Subcutaneous adipose tissue (tissue), 4 donors: ENCODE results near the gene FAM219A. TPM values are rescaled to one million over a fixed set of nuclear protein-coding genes. Genes with fewer than 3 reads are reported as not detected.

ENCODE experiments used
- small RNA-seq: library from RNA; depleted of rRNA; stranded (forward); fragments of <200 nt; gene quantifications from one replicate; pipeline ENCODE3, GENCODE V24; 2016
- total RNA-seq, 4 donors: library from RNA; depleted of rRNA; stranded (reverse); fragments of >200 nt; gene quantifications; one replicate each; pipeline ENCODE4 v1.1.0, GENCODE V29; 2016
- TF ChIP-seq, protein P1 (sequence below): fragments of 450-650 bp; IDR thresholded peaks from one replicate; pipeline ENCODE4 v1.5.1; 2016; ENCODE audit warnings: low read depth, mild to moderate bottlenecking, control low read depth, antibody characterized with exemption, moderate library complexity

Gene FAM219A
- total RNA-seq, 4 donors from 2014 or later: 5.1 to 13.9 (median 7.9) TPM

DNA sequence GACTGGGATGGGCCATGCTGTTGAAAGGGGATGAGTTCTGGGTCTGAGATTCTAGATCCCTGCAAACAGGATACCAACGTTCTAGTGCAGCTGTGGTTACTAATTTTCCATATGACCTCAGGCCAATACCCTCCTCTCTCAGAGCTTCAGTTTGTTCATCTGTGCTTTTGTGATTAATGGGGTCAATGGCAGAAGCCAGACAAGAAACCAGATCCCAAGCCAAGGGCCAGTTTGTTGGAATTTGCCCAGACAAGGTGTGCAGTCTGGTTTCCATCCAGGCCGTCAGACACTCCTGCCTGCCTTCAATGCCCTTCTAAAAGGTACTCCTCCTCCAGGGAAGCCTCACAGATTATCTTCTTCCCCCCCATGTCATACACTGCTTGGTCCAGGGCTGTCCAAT lies 93.1 kb downstream of the FAM219A start:
- TF ChIP-seq, protein P1, sequence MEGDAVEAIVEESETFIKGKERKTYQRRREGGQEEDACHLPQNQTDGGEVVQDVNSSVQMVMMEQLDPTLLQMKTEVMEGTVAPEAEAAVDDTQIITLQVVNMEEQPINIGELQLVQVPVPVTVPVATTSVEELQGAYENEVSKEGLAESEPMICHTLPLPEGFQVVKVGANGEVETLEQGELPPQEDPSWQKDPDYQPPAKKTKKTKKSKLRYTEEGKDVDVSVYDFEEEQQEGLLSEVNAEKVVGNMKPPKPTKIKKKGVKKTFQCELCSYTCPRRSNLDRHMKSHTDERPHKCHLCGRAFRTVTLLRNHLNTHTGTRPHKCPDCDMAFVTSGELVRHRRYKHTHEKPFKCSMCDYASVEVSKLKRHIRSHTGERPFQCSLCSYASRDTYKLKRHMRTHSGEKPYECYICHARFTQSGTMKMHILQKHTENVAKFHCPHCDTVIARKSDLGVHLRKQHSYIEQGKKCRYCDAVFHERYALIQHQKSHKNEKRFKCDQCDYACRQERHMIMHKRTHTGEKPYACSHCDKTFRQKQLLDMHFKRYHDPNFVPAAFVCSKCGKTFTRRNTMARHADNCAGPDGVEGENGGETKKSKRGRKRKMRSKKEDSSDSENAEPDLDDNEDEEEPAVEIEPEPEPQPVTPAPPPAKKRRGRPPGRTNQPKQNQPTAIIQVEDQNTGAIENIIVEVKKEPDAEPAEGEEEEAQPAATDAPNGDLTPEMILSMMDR: no peak

DNA sequence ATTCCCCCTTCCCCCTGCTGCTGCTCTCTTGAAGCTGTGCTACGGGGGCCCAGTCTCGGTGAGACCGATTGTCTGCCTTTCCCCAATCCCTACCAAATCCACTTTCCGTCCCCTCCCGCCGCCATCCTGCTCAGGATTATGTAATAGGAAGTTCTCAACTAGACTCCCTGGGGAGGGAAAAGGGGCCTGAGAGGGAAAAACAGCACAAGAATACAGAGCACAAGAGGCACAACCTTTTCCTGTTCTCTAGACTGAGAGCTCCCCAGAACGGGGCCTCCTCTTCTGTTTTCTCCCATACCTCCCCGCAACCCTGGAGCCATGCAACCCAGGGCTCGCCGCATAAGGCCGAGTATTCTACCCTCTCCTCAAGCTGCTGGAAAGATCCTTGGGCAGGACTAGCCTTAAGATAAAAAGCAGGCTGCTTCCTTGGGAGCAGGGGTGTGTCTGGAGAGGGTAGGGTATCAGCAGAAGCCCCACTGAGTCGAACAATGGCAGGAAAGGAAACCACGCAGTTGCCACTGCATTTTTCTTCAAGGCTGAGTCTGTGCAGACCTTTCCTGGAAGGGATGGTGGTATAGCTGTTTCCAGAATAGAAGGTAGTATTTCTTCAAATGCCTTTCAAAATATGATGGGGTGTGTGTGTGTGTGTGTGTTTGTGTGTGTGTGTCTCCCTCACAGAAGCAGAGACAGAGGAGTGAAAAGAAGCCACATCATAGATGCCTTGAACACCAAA lies 94.6 kb downstream of the FAM219A start:
- TF ChIP-seq, protein P1: no peak

DNA sequence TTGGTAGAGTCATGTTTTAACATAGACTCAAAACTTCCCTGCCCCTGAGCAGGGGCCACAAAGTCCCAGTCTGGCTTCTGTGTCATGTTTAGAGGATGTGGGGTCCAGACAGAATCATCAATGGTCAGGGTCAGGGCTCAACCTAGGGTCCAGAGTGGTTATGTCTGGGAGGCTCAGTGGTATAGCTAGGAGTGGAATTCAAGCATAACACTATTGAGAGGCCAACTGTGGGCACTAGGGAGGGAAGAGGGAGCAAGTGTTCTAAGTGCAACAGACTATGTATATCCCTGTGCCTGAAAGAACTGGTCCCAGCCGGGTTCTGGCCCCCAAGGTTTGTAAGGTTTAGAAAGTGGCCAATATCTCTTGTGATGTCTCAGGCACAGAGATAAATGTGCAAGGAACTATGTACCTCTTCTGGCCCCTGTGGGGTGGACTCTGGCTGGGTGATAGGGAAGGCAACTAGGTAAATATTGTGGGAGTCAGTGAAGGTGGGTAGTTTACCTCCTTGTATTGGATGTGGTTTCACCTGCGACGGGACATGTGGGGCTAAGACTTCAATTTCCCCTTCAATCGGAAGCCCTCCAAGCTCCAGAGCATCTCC lies 95.7 kb downstream of the FAM219A start:
- TF ChIP-seq, protein P1: no peak

DNA sequence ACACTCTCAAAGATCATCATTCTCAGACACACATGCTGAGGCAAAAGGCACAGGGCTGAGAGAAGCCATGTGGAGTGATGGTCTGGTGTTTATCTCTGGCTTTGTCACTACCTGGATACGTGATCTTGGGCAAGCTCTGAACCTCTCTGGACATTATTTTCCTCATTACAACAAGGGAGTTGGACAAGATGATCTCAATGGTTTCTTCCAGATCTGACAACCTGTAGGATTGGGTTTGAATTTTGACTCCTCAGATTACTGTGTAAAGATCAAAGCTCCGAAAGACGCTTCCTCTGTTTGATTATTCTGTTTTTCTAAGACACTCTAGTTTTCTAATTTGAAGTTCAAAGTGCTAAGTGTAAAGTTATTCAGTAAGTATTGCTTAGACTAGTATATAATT lies 109.0 kb downstream of the FAM219A start:
- TF ChIP-seq, protein P1: no peak

Small RNA genes lying within 50 kb of the gene (small RNA-seq; reads per million reads assigned to genes)
- 0.49 reads per million for gene RF00019
- not detected for gene RN7SKP24

Other genes with a start within 250 kb of the FAM219A start
- 1 to 10 TPM in 1 of 4 donors, under 1 TPM in 3; 0.57 to 1.4 (median 0.77) TPM for gene KIF24, start 129.3 kb downstream of the FAM219A start, total RNA-seq
- gene NUDT2, start 129.0 kb downstream of the FAM219A start, total RNA-seq: 10 to 100 TPM; 13.0 to 29.2 (median 21.6) TPM
- gene MYORG, start 81.7 kb downstream of the FAM219A start, total RNA-seq: 10 to 100 TPM in 3 of 4 donors, 1 to 10 TPM in 1; 3.7 to 15.7 (median 12.9) TPM
- under 1 TPM in 1 of 4 donors, not detected in 3; 0.51 TPM for gene DNAI1, start 235 bp upstream of the FAM219A start, total RNA-seq
- 1 to 10 TPM in 2 of 4 donors, not detected in 2; 1.5 to 1.9 TPM for gene ENHO, start 64.4 kb upstream of the FAM219A start, total RNA-seq
- 100 to 1,000 TPM in 1 of 4 donors, 10 to 100 TPM in 3; 17.5 to 130 (median 49.1) TPM for gene CNTFR, start 131.2 kb upstream of the FAM219A start, total RNA-seq
- gene RPP25L, start 153.5 kb upstream of the FAM219A start, total RNA-seq: 10 to 100 TPM; 18.4 to 27.3 (median 22.4) TPM
- 10 to 100 TPM; 41.4 to 57.5 (median 51.7) TPM for gene DCTN3, start 161.9 kb upstream of the FAM219A start, total RNA-seq
- gene ARID3C, start 170.5 kb upstream of the FAM219A start, total RNA-seq: not detected
- 10 to 100 TPM; 34.1 to 86.7 (median 68.7) TPM for gene SIGMAR1, start 179.2 kb upstream of the FAM219A start, total RNA-seq
- 10 to 100 TPM; 22.9 to 41.1 (median 30.2) TPM for gene GALT, start 188.1 kb upstream of the FAM219A start, total RNA-seq
- gene IL11RA, start 193.6 kb upstream of the FAM219A start, total RNA-seq: 10 to 100 TPM; 10.4 to 24.9 (median 20.3) TPM
- gene CCL27, start 204.1 kb upstream of the FAM219A start, total RNA-seq: not detected
- gene CCL19, start 232.7 kb upstream of the FAM219A start, total RNA-seq: 1 to 10 TPM in 2 of 4 donors, under 1 TPM in 1, not detected in 1; 0.85 to 5.8 (median 4.8) TPM